Measurements from ENCODE around the gene TOE1.

DNA sequence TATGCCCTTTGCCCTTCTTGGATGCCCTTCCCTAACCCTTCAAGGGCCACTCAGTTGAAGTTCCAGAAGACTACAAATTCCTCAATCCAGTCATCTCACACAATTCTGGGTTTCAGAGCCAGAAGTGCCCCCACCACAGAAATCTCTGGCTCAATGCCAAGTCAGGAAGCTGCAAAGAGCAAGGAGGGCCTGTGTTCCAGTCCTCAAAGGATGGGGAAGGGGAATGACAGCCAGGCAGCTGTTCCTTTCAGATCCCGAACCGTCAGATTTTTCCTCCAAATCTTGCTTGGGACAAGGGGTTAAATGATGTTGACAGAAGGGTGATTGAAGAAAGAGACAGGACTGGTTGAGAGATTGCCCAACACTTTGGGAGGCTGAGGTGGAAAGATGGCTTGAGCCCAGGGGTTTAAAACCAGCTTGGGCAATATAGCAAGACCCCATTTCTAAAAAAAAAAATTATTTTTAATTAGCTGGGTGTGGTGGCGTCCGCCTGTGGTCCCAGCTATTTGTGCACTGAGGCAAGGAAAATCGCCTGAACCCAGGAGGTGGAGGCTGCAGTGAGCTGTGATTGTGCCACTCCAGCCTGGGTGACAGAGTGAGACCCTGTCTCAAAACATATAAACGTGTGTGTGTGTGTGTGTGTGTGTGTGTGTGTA is 14.0 kb upstream of the TOE1 start:
- TF ChIP-seq, protein P1, sequence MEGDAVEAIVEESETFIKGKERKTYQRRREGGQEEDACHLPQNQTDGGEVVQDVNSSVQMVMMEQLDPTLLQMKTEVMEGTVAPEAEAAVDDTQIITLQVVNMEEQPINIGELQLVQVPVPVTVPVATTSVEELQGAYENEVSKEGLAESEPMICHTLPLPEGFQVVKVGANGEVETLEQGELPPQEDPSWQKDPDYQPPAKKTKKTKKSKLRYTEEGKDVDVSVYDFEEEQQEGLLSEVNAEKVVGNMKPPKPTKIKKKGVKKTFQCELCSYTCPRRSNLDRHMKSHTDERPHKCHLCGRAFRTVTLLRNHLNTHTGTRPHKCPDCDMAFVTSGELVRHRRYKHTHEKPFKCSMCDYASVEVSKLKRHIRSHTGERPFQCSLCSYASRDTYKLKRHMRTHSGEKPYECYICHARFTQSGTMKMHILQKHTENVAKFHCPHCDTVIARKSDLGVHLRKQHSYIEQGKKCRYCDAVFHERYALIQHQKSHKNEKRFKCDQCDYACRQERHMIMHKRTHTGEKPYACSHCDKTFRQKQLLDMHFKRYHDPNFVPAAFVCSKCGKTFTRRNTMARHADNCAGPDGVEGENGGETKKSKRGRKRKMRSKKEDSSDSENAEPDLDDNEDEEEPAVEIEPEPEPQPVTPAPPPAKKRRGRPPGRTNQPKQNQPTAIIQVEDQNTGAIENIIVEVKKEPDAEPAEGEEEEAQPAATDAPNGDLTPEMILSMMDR (IDR thresholded peaks at IDR 0.05) = no peak
- TF ChIP-seq POLR2A (IDR thresholded peaks at IDR 0.05) = no peak

Data from heart left ventricle (tissue), 13 donors.